Psoas muscle (tissue), 8 donors: ENCODE measurements around the gene TMEM150B. TPM values are rescaled to one million over a fixed set of nuclear protein-coding genes. Genes with fewer than 3 reads are reported as not detected.

ENCODE experiments used
- ATAC-seq, 4 donors: fragments of 200-7000 bp; cut with Tn5 transposase; one replicate each; pipeline ENCODE4 v1.9.1; 2020; ENCODE audit warnings: moderate library complexity in 3 of 4, mild to moderate bottlenecking in 2 of 4
- DNase-seq, 2 donors: peaks; one replicate each; pipeline ENCODE4 v3.0.0-alpha.2; 2020
- H3K27ac ChIP-seq: fragments of 200-600 bp; one replicate; pipeline ENCODE4 v1.8.0; 2022
- H3K27me3 ChIP-seq, 3 donors: fragments of 200-600 bp in 1 of 3; one replicate each; pipeline versions ENCODE4 v1.6.1 to v1.8.0; 2013 to 2022; ENCODE audit warnings: low read length in 2 of 3, mild to moderate bottlenecking in 2 of 3, moderate library complexity in 1 of 3; ENCODE audit not compliant: insufficient read depth in 3 of 3
- H3K36me3 ChIP-seq, 2 donors: fragments of 200-600 bp in 1 of 2; one replicate each; pipeline versions ENCODE4 v1.6.1 to v1.8.0; 2013 to 2022; ENCODE audit warnings: low read depth in 1 of 2, mild to moderate bottlenecking in 1 of 2, moderate library complexity in 1 of 2; ENCODE audit not compliant: insufficient read depth in 1 of 2
- H3K4me1 ChIP-seq: fragments of 200-600 bp; one replicate; pipeline ENCODE4 v1.8.0; 2022
- H3K4me3 ChIP-seq: fragments of 200-600 bp; one replicate; pipeline ENCODE4 v1.8.0; 2022; ENCODE audit warnings: mild to moderate bottlenecking
- H3K9me3 ChIP-seq: fragments of 200-600 bp; one replicate; pipeline ENCODE4 v1.8.0; 2022
- CTCF ChIP-seq: fragments of 200-600 bp; IDR thresholded peaks from one replicate; pipeline ENCODE4 v1.8.0; 2022; ENCODE audit warnings: antibody characterized with exemption
- WGBS, 3 donors: extraction: QIAGEN DNeasy Blood & Tissue Kit; methylation state at CpG; one replicate each; pipeline versions ENCODE4 v1.1.6 to v1.1.7; 2013; 5-methylcytosine and 5-hydroxymethylcytosine counted together
- intact Hi-C, 2 donors: fragments of 100-400 bp; cut with DNase I; formaldehyde crosslinking; loops; one replicate each; pipeline versions ENCODE4 v1.11.0 to v1.14.2; 2022
- polyA plus RNA-seq, 3 donors: library from polyadenylated mRNA; stranded (reverse); fragments of 200-250 nt; gene quantifications; one replicate each; pipeline ENCODE4 v1.2.3, GENCODE V29; 2013
- total RNA-seq, 4 donors: library from RNA; stranded (reverse); fragmentation: NEBNext Ultra II Directional in 2 of 4; extraction: Animal tissue kit (Norgen Biotek cat#: 25700) in 2 of 4; gene quantifications; one replicate each; pipeline versions ENCODE4 v1.2.1 to v1.2.4, GENCODE V29; 2021 to 2023
- donor health status: healthy with polysubstance abuse.
- donor health status: DM: no; HTN: no; CAD: no; lungs with moderate emphysema.
- donor health status: Bipolar disorder and iron deficiency.
- donor health status: healthy.
- donor health status: DM: yes; HTN: yes; CAD: no.
- donor health status: DM: no; HTN: no; CAD: no.
- donor health status: DM: no; HTN: no; CAD: no.
- donor health status: DM: yes; HTN: yes; CAD: no.

The TMEM150B gene
- total and polyA plus RNA-seq, 7 donors, result 0.08 to 1.1 (median 0.38) TPM

GRCh38 chr19:55309448-55309847, 15.7 kb downstream of the TMEM150B start:
- no peaks in the 10 kb centered on the region for H3K9me3 ChIP-seq
- H3K4me3 ChIP-seq, result no peak overlapping the region
- H3K27ac ChIP-seq, result no peak overlapping the region
- WGBS, 3 donors, result 85 to 88% (median 85%) methylated on average over 5 of the region's 5 CpGs
- H3K27me3 ChIP-seq, result peaks cover 0 to 4% (median 0%) of the 10 kb centered on the region in 3 donors
- TF ChIP-seq CTCF, result no peak
- no peak for DNase-seq
- H3K36me3 ChIP-seq, result no peaks in the 10 kb centered on the region
- intact Hi-C loops, result no loop called here
- H3K4me1 ChIP-seq, result no peaks in the 10 kb centered on the region
- no peak for ATAC-seq

GRCh38 chr19:55308281-55308680, 16.9 kb downstream of the TMEM150B start:
- ATAC-seq (no peak), DNase-seq (no peak)
- no peak for TF ChIP-seq CTCF
- Histone ChIP-seq H3K4me3 (no peak overlapping the region), H3K36me3 (no peaks in the 10 kb centered on the region), H3K27me3 (peaks cover 0 to 4% (median 0%) of the 10 kb centered on the region in 3 donors), H3K9me3 (no peaks in the 10 kb centered on the region), H3K27ac (no peak overlapping the region), H3K4me1 (no peaks in the 10 kb centered on the region)
- WGBS, 3 donors, result 88 to 98% (median 89%) methylated on average over 11 of the region's 11 CpGs
- intact Hi-C loops, result no loop called here

- no peak overlapping the region for H3K27ac ChIP-seq
- no peaks in the 10 kb centered on the region for H3K4me1 ChIP-seq
- H3K27me3 ChIP-seq, result no peaks in the 10 kb centered on the region
- no peaks in the 10 kb centered on the region for H3K9me3 ChIP-seq
- TF ChIP-seq CTCF, result no peak
- intact Hi-C loops, result no loop called here
- 79 to 89% (median 88%) methylated on average over 3 of the region's 3 CpGs for WGBS, 3 donors
- DNase-seq (no peak), ATAC-seq (no peak)
- no peaks in the 10 kb centered on the region for H3K36me3 ChIP-seq
- H3K4me3 ChIP-seq, result no peak overlapping the region
Observed at GRCh38 chr19:55306712-55307111, 18.4 kb downstream of the TMEM150B start.

GRCh38 chr19:55305983-55306562, 19.1 kb downstream of the TMEM150B start:
- no peaks in the 10 kb centered on the region for H3K27me3 ChIP-seq
- no peaks in the 10 kb centered on the region for H3K4me1 ChIP-seq
- 88 to 95% (median 93%) methylated on average over 17 of the region's 17 CpGs for WGBS, 3 donors
- intact Hi-C loops, result no loop called here
- TF ChIP-seq CTCF, result no peak
- no peak overlapping the region for H3K4me3 ChIP-seq
- DNase-seq, result peak in 1 of 2 donors; percentile 15
- H3K36me3 ChIP-seq, result no peaks in the 10 kb centered on the region
- no peaks in the 10 kb centered on the region for H3K9me3 ChIP-seq
- H3K27ac ChIP-seq, result no peak overlapping the region
- no peak for ATAC-seq

- WGBS, 3 donors, result 68 to 76% (median 73%) methylated on average over 9 of the region's 9 CpGs
- intact Hi-C loops, result no loop called here
- peak; percentile 59 to 88 (median 78) for ATAC-seq
Observed at GRCh38 chr19:55305491-55305890, 19.6 kb downstream of the TMEM150B start.

More at GRCh38 chr19:55305491-55305890, 19.6 kb downstream of the TMEM150B start:
- H3K4me3 ChIP-seq, result no peak overlapping the region
- H3K36me3 ChIP-seq, result no peaks in the 10 kb centered on the region
- H3K9me3 ChIP-seq, result no peaks in the 10 kb centered on the region
- H3K4me1 ChIP-seq, result no peaks in the 10 kb centered on the region
- no peaks in the 10 kb centered on the region for H3K27me3 ChIP-seq
- TF ChIP-seq CTCF, result no peak
- no peak overlapping the region for H3K27ac ChIP-seq
- DNase-seq, result peak; percentile 30 to 70
